HG02678 (cell line): ENCODE data around the gene ZBTB46.
"Not testable (repeated sequence)": the region's sequence is repeated elsewhere in the genome, so short reads cannot be mapped to it uniquely, and the experiment has no call there.

Experiments
- ATAC-seq: cut with Tn5 transposase; IDR thresholded peaks from one replicate; pipeline ENCODE4 v1.9.1; 2021; ENCODE audit warnings: mild to moderate bottlenecking, moderate library complexity; ENCODE audit not compliant: unreplicated experiment

ZBTB46 gene

DNA sequence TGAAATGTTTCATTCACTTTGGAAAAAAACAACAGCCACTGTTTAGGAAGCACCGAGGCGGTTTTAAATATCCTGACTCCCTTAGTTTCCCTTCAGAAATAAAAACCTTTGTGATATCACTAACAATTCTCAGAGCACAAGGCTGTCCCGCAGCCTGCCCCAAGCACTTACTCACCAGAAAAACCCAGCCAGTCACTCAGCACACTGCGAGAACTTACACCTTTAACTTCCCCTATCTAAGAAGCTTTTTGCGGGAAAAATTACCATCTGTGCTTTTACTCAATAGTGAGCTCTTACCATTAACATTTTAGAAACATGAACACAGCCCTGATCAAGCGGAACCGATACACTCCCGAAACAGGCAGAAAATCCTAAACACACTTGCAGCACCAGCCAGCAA lies 9.3 kb downstream of the ZBTB46 start:
- no peak for ATAC-seq

DNA sequence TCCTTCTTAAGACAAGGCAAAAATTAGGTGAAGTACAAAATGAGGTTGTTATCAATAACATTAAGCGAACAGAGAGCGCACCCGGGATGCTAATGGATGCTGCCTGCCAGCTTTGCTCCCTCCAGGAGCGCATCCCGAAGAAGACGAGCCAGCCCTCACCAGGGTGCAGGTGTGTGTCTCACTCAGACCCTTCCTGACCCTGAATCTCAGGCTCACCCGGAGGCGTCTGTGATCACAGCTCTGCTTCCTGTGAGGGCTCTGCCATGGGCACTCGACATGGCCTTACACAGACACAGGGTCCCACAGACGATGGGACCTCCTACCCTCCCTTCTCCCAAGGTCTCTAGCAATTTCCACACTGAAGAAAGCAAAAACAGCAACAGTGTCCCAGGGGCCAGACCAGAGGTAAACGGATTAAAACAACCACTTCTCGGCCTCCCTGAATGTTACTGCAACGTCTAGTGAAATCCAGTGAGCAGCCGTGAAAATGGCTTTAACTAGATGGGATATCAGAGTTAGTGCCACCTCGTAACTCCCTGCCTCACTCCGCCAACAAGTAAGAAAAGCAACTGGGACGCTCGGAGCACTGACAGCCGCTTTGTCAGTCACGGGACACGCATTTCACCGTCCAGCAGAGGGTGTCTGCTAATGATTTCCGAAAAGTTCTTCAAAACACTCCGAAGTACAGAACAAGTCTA lies 11.7 kb downstream of the ZBTB46 start:
- no peak for ATAC-seq

- ATAC-seq: no peak
Measured at GRCh38 chr20:63815615-63816253, 15.3 kb downstream of the ZBTB46 start.

DNA sequence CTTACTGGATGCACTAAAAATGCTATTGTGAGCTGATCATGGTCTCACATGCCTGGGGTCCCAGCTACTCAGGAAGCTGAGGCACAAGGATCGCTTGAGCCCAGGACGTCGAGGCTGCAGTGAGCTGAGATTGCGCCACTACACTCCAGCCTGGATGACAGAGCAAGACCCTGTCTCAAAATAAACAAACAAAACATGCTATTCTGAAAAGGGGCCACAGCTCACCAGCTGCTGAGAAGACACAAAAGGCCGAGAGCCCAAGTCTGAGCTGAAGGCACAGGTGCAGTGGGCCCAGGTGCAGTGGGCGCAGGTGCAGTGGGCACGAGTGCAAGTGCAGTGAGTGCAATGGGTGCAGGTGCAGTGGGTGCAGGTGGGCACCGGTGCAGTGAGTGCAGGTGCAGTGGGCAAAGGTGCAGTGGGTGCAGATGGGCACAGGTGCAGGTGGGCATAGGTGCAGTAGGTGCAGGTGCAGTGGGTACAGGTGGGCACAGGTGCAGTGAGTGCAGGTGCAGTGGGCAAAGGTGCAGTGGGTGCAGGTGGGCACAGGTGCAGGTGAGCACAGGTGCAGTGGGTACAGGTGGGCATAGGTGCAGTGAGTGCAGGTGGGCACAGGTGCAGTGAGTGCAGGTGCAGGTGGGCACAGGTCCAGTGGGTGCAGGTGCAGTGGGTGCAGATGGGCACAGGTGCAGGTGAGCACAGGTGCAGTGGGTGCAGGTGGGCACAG lies 16.0 kb downstream of the ZBTB46 start:
- no peak for ATAC-seq

- ATAC-seq: no peak
Measured at GRCh38 chr20:63811491-63811875, 19.6 kb downstream of the ZBTB46 start.

DNA sequence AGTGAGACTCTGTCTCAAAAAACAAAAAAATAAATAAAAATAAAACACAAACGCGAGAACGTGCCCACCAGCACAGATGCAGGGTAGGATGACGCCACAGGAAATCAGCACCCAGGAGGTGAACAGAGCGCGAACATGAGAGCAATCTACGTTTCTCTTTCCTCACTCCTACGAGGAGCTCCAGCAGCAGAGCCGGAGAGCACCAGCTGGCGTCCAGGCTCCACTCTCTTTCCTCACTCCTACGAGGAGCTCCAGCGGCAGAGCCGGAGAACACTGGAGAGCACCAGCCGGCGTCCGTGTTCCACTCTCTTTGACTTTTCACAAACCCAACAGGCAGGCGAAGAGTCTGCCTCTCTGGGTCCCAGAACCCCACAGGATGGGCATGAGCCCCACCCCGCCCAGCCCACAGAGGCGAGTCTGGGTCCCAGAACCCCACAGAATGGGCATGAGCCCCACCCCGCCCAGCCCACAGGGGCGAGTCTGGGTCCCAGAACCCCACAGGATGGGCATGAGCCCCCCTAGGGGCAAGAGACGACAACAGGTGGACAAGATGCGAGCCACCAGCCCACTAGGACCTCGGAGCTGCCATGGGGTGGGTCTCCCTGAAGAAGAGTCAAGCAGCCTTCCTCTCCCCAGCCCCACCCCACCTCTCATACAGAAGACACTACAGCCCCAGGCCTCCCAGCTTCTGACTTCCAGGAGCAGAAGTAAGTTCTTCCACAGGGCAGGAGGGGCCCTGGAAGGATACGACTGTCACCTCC lies 20.2 kb downstream of the ZBTB46 start:
- ATAC-seq: no peak

- no peak for ATAC-seq
Measured at GRCh38 chr20:63809856-63810255, 21.2 kb downstream of the ZBTB46 start.

DNA sequence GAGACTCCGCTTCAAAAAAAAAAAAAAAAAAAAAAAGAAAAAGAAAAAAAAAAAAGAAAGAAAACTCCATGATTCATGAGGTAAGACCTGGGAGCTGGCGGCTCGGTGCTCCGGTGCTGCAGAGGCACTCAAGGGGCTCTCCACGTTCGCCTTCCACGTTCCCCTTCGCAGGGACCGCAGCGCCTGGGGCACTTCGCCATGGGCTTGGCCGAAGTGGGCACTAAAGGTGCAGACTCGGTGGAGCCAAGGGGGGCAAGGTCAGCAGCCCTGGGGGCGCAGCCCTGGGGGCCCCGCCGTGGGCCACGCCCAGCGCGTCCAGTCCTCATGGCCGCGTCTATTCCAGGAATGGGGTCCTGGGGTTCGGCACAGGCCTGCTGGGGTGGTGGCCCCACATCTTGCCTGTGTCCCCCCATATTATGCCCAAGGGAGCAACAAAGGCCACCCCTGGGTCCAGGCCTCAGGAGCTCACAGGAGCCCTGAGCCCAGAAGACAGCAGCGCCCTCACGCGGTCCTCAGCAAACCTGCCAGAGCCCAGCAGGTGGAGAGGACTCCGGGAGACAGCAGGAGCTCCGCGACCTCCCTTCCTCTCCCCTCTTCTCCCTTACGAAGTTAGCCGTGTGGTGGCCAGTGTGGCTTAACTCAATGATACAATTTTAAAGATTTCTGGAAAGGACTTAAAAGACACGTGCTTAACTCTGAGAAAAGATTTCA lies 21.9 kb downstream of the ZBTB46 start:
- no peak for ATAC-seq

DNA sequence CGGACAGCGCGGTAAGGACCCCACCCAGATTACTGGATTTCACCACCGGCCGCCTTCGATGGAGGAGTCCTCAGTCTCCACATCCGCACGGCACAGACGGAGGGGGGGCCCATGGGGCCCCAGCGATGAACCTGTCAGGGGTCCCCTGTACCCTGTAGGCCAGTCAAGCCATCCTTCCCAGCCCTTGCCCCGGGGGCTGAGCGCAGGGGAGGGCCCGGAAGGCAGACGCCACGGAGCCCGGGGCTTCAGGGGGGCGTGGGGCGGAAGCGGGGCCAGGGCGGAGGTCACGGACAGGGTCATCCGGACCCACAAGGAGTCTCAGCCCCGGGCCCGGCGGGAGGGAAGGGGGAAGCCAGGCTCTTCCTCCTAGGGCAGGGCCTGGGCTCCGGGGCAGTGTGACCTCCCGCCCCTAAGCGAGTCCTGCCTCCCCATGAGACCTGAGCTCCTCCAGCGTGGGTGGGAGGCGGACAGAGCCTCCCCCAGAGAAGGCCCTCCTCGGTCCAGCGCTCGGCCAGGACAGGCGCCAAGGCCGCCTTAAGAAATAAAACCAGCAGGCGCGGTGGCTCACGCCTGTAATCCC lies 22.8 kb downstream of the ZBTB46 start:
- ATAC-seq: no peak

GRCh38 chr20:63807654-63808053 lies 23.4 kb downstream of the ZBTB46 start:
- ATAC-seq: no peak

DNA sequence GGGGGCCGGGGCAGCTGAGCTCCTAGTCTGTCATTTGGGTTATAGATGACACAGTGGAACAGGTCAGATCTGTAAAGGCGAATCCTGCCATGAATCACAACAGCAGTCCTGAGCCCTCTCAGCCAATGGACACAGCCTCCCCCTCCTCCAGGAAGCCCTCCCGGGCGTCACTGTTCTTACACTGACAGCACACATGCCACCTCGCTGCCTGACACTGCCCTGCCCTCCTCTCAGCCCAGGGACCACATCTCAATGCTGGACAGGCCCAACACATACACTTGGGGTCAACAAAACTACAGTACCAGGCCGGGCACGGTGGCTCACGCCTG lies 26.8 kb downstream of the ZBTB46 start:
- ATAC-seq: no peak

- no peak for ATAC-seq
Measured at GRCh38 chr20:63802469-63803240, 28.4 kb downstream of the ZBTB46 start.

DNA sequence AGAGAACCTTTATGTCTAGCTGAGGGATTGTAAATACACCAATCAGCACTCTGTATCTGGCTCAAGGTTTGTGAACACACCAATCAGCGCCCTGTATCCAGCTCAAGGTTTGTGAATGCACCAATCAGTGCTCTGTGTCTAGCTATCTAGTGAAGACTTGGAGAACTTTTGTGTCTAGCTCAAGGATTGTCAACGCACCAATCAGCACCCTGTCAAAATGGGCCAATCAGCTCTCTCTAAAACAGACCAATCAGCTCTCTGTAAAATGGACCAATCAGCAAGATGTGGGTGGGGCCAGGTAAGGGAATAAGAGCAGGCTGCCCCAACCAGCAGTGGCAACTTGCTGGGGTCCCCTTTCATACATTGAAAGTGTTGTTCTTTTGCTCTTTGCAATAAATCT lies 29.9 kb downstream of the ZBTB46 start:
- not testable (repeated sequence) for ATAC-seq

- not testable (repeated sequence) for ATAC-seq
Measured at GRCh38 chr20:63800411-63800810, 30.7 kb downstream of the ZBTB46 start.

DNA sequence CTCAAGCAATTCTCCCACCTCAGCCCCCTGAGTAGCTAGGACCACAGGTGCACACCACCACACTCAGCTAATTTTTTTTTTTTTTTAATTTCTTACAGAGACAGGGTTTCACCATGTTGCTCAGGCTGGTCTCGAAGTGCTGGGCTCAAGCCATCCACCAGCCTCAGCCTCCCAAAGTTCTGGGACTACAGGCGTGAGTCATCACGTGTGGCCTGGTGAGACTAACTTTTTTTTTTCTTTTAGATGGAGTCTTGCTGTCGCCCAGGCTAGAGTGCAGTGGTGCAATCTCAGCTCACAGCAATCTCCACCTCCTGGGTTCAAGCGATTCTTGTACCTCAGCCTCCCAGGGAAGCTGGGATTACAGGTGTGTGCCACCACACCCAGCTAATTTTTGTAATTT lies 31.9 kb downstream of the ZBTB46 start:
- not testable (repeated sequence) for ATAC-seq

- not testable (repeated sequence) for ATAC-seq
Measured at GRCh38 chr20:63797175-63797574, 33.9 kb downstream of the ZBTB46 start.

DNA sequence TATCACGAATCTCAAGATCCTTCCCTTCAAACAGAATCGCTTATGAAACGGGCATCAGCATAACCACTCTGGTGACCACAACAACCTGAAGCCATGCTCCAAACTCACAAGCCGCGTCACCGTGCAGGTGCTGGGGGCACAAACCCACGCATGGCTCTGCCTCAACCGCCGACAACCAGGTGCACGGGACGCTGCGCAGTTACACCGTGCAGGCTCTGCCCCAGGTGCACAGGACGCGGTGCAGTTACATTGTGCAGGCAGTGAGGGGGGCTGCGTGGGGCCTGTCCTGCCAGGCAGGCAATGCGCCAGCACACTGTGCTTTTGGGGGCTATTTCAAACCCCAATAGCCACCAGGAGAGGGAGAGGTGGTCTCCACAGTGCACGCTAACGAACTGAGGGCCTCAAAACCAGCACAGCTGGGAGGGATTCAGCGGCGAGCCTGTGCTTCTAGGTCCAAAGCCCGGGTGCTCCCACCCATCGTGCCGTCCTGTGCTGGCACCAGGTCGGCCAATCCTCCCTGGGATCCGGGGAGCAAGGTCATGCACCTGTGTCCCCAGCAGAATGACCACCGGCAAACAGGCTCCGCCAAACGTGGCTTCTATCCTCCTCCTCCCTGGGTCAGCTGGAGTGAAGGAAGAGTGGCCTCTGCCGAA lies 35.8 kb downstream of the ZBTB46 start:
- no peak for ATAC-seq

- no peak for ATAC-seq
Measured at GRCh38 chr20:63794614-63795013, 36.5 kb downstream of the ZBTB46 start.

GRCh38 chr20:63792866-63793265 lies 38.2 kb downstream of the ZBTB46 start:
- no peak for ATAC-seq
